GM10248 (cell line): ENCODE data around the gene ZNF385C.
A peak's percentile ranks its signal among the peaks of the same experiment; 100 is the strongest.

Experiments used
- CTCF ChIA-PET: fragments of 300-600 bp; sonication (Branson Sonifier 250); formaldehyde crosslinking; extraction: SDS; loops from one replicate; lab custom pipeline; 2021; ENCODE audit warnings: antibody characterized with exemption; lab: Yijun Ruan, JAX
- POLR2A ChIA-PET: fragments of 350-650 bp; sonication (Branson Sonifier 250); formaldehyde crosslinking; extraction: SDS; loops from one replicate; lab custom pipeline; 2020; ENCODE audit warnings: antibody characterized with exemption; lab: Yijun Ruan, JAX
- DNase-seq: peaks from one replicate; pipeline ENCODE4 v3.0.0; 2012; ENCODE audit errors: extremely low spot score
- CTCF ChIP-seq: IDR thresholded peaks from 2 replicates; pipeline ENCODE4 v1.5.1; 2012; ENCODE audit warnings: mild to moderate bottlenecking, low read depth; ENCODE audit errors: extremely low read depth, missing control alignments, control extremely low read depth

Gene ZNF385C

GRCh38 chr17:42118545-42118944 lies 20.3 kb upstream of the ZNF385C start:
- CTCF ChIA-PET: interaction anchor here (0.6 to 12.1 kb wide), 26 partner anchors 11 to 287 kb away, joined by 3 to 172 read pairs (median 4); partner anchors contain the start of genes CNP, DNAJC7, KCNH4 and NKIRAS2
- DNase-seq: peak; percentile 55
- peak; percentile 54 for TF ChIP-seq CTCF
- POLR2A ChIA-PET: interaction anchor here (1.2 kb wide), 2 partner anchors 10 to 102 kb away, joined by 3 to 5 read pairs; partner anchors contain the start of gene DNAJC7

GRCh38 chr17:42118126-42118510 lies 19.8 kb upstream of the ZNF385C start:
- POLR2A ChIA-PET: interaction anchor here (1.2 kb wide), 2 partner anchors 10 to 101 kb away, joined by 3 to 5 read pairs; partner anchors contain the start of gene DNAJC7
- no peak for DNase-seq
- no peak for TF ChIP-seq CTCF
- CTCF ChIA-PET: interaction anchor here (0.6 to 12.1 kb wide), 25 partner anchors 10 to 287 kb away, joined by 3 to 172 read pairs (median 4); partner anchors contain the start of genes CNP, DNAJC7, KCNH4 and NKIRAS2

- DNase-seq: no peak
- ChIA-PET CTCF (interaction anchor here (0.6 to 12.1 kb wide), 23 partner anchors 10 to 288 kb away, joined by 3 to 172 read pairs (median 4); partner anchors contain the start of genes CNP, DNAJC7, KCNH4 and NKIRAS2), POLR2A (interaction anchor here (1.2 kb wide), 2 partner anchors 9 to 101 kb away, joined by 3 to 5 read pairs; partner anchors contain the start of gene DNAJC7)
- TF ChIP-seq CTCF: no peak
Observed at GRCh38 chr17:42117397-42118125, 19.3 kb upstream of the ZNF385C start.

- CTCF ChIA-PET: interaction anchor here (0.8 to 12.1 kb wide), 19 partner anchors 9 to 177 kb away, joined by 3 to 172 read pairs (median 8); partner anchors contain the start of genes CNP, DNAJC7, KCNH4 and NKIRAS2
- peak; percentile 83 for DNase-seq
- peak; percentile 85 for TF ChIP-seq CTCF
- POLR2A ChIA-PET: no interaction called here
Observed at GRCh38 chr17:42116705-42117396, 18.6 kb upstream of the ZNF385C start.

GRCh38 chr17:42114118-42114517 lies 15.8 kb upstream of the ZNF385C start:
- DNase-seq: no peak
- ChIA-PET CTCF (interaction anchor here (0.9 to 12.1 kb wide), 8 partner anchors 11 to 151 kb away, joined by 3 to 172 read pairs (median 11); partner anchors contain the start of gene CNP), POLR2A (interaction anchor here (1.0 kb wide), 1 partner anchor 88 kb away, joined by 3 read pairs; no protein-coding TSS in a partner anchor)
- TF ChIP-seq CTCF: no peak
